ENCODE measurements around the gene MORF4L2.
A peak's percentile ranks its signal among the peaks of the same experiment; 100 is the strongest.

The MORF4L2 gene

GRCh38 chrX:103631145-103631544 lies 55.4 kb downstream of the MORF4L2 start:
- DNase-seq: no peak

GRCh38 chrX:103630171-103630511 lies 56.4 kb downstream of the MORF4L2 start:
- no peak for DNase-seq

GRCh38 chrX:103629318-103630170 lies 57.0 kb downstream of the MORF4L2 start:
- peak; percentile 61 for DNase-seq

GRCh38 chrX:103628386-103629317 lies 57.8 kb downstream of the MORF4L2 start, which contains the start of gene TCEAL1:
TCEAL1 (plus strand) TSS chrX:103628975; CDS start chrX:103629917, 942 bp downstream.
- DNase-seq: peak; percentile 11

- DNase-seq: peak; percentile 38
These were observed 59.6 kb downstream of the MORF4L2 start for GRCh38 chrX:103626855-103627254.

Measured in HCEC 1CT (cell line).